CD4-positive, alpha-beta T cell treated with Interleukin-12 subunit alpha and Interleukin-12 subunit beta, for 1 hour (primary cell): ENCODE results near the gene SLCO2B1.
"Not testable (repeated sequence)": the region's sequence is repeated elsewhere in the genome, so short reads cannot be mapped to it uniquely, and the experiment has no call there.

Source experiments
- DNase-seq: peaks from one replicate; pipeline ENCODE4 v3.0.0-alpha.2; 2020

The SLCO2B1 gene, protein sequence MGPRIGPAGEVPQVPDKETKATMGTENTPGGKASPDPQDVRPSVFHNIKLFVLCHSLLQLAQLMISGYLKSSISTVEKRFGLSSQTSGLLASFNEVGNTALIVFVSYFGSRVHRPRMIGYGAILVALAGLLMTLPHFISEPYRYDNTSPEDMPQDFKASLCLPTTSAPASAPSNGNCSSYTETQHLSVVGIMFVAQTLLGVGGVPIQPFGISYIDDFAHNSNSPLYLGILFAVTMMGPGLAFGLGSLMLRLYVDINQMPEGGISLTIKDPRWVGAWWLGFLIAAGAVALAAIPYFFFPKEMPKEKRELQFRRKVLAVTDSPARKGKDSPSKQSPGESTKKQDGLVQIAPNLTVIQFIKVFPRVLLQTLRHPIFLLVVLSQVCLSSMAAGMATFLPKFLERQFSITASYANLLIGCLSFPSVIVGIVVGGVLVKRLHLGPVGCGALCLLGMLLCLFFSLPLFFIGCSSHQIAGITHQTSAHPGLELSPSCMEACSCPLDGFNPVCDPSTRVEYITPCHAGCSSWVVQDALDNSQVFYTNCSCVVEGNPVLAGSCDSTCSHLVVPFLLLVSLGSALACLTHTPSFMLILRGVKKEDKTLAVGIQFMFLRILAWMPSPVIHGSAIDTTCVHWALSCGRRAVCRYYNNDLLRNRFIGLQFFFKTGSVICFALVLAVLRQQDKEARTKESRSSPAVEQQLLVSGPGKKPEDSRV

DNA sequence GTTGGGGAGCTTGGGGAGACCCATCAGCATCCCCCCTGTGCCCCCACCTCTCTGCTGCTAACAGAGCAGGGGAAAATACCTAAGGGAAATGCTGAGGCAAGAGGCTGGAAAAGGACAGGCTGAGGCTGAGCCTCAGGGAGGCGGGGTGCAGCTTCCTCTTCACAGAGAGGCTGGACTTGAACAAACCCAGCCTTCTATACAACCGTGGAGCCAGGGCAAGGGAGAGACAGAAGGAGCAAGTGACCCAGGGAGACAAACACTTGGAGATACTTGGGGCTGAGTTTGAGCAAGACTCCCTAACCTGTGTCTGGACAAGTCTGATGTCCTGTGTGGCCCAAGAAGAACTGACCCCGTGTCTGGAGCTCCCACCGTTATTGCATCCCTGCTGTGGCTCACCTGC, at the start of gene SLCO2B1:
TSS of gene SLCO2B1 (plus strand) at position 229 of the 400 bp plus-strand sequence. CDS start 275 bp downstream, outside the sequence.
- DNase-seq: no peak

- no peak for DNase-seq
Observed at GRCh38 chr11:75101424-75102128, 49.3 kb upstream of the SLCO2B1 start.

DNA sequence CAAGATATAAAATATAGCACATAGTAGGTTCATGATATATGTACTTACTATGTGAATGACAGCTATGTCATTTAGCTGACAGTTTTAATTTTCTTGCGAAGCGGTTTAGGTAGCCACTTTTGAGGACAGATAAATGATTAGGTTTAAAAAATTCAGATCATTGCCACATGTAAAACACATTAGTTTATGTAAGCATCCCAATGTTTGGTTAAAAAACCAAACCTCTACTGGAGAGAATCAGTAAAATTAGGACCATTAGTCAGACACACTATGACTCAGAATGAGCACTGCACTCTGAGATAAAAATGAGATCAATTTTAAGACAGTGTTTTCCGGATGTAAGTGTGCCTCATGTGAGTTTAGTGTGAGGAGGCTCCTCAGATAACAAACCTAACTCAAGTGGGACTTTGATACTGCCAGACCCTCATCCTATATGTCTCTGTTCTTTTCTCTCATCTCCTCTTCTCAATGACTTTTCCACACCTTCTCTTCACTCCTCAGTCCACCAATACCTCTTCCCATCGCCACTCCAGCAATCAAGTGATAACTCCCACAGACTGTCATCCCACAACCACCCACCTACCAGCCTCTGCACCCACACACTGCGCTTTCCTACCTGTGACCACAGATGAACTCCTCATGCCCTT, 47.4 kb upstream of the SLCO2B1 start:
- no peak for DNase-seq

GRCh38 chr11:75105462-75105925, 45.4 kb upstream of the SLCO2B1 start:
- no peak for DNase-seq

- DNase-seq: not testable (repeated sequence)
Observed at GRCh38 chr11:75105967-75106681, 44.8 kb upstream of the SLCO2B1 start.

- DNase-seq: no peak
Observed at GRCh38 chr11:75107187-75107586, 43.7 kb upstream of the SLCO2B1 start.

DNA sequence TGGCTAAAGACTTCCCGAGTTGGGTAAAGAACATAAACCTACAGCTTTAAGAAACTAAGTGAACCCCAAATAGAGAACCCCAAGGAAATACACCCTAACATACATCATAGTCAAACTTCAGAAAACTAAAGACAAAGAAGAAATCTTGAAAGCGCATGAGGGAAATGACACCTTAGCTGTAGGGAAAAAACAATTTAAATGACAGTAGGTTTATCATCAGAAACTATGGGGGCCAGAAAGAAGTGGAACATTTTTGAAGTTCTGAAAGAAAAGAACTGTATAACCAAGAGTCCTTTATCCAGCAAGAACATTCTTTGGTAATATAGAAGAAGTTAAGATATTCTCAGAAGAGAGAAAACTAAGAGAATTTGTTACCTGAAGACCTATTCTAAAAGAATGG, 38.7 kb upstream of the SLCO2B1 start:
- no peak for DNase-seq

- no peak for DNase-seq
Observed at GRCh38 chr11:75113030-75113429, 37.9 kb upstream of the SLCO2B1 start.

- DNase-seq: no peak
Observed at GRCh38 chr11:75114465-75114864, 36.4 kb upstream of the SLCO2B1 start.

DNA sequence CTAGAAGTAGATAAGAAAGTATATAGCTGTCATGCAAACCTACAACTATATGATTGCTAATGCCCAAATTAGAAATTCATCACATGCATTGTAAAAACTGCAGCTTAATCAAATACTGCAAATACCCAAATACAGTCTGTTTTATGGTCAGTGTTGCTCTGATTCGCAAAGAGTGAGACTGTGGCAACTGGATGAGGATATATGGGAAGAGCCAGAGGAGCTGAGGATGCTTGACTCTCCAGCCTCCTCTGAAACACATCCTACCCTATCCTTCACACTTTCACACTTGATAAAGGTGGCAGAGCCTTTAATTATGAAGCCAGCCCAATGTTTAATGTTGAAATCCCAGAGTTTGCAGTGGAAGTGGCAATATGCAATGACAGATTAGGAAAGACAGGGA, 32.3 kb upstream of the SLCO2B1 start:
- DNase-seq: no peak

DNA sequence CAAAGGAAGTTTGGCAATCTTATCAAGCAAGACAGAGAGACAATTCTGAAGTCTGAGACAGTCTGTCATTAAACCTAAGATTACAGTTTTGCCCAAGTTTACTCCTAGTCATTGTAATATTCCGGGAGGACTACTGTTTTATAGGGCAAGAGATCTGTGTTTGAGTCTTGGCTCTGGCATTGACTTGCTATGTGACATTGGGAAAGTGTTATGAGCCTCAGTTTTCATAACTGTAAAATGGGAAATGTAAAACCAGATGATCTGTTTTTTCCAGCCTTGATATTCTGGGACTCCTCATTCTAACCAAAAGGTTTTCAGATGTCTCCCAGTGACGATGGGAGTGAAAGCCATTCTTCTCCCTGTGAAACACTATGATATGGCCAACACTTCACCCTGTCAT, 24.3 kb upstream of the SLCO2B1 start:
- DNase-seq: no peak

DNA sequence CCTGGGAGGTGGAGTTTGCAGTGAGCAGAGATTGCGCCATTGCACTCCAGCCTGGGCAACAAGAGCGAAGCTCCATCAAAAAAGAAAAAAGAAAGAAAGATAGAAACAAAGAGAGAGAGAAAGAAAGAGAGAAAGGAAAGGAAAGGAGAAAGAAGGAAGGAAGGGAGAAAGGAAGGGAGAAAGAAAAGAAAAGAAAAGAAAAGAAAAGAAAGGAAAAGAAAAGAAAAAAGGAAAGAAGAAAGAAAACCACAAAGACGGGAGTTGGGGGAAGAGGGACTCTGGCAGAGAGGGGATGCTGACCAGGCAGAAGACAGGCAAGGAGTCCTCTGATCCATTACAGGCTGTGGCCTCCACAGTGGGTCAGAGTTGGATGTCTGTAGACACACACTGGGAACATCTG, 18.8 kb upstream of the SLCO2B1 start:
- DNase-seq: no peak

DNA sequence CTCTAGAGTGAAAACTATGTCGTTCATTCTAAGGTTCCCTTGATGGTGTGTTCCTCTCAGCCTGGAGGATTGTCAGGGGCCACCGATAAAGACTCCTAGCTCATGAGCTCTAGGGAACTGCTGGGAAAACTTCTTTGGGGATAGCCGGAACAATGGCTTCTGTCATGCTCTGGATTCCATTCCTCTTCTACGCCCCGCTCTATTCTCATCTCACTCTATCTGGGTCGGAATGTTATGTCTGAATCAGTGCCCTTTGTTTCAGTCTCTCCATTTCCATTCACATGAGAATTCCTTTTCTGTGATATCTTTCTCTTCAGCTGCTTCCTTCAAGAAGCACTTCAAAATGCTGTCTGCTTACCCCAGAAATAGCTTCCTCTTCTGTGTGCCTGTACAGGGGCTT, 16.9 kb upstream of the SLCO2B1 start:
- DNase-seq: no peak

- DNase-seq: no peak
Observed at GRCh38 chr11:75135021-75135650, 15.8 kb upstream of the SLCO2B1 start.

DNA sequence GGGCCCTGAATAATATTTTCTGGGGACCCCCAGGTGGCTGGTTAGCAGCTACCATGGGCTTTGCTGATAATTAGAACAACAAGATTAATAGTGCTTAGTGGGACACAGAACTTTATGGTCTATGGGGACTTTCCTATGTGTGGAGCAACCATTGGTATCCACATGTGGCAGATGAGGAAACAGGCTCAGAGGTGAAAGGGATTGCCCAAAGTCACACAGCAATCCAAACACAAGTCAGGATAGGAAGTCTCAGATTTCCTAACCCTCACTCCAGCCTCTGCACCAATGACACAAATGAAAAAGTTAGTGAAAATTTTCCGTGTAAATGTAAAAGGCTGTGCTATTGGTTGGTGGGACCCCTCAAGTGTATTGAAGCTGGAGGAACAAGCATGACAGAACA, 15.3 kb upstream of the SLCO2B1 start:
- no peak for DNase-seq

DNA sequence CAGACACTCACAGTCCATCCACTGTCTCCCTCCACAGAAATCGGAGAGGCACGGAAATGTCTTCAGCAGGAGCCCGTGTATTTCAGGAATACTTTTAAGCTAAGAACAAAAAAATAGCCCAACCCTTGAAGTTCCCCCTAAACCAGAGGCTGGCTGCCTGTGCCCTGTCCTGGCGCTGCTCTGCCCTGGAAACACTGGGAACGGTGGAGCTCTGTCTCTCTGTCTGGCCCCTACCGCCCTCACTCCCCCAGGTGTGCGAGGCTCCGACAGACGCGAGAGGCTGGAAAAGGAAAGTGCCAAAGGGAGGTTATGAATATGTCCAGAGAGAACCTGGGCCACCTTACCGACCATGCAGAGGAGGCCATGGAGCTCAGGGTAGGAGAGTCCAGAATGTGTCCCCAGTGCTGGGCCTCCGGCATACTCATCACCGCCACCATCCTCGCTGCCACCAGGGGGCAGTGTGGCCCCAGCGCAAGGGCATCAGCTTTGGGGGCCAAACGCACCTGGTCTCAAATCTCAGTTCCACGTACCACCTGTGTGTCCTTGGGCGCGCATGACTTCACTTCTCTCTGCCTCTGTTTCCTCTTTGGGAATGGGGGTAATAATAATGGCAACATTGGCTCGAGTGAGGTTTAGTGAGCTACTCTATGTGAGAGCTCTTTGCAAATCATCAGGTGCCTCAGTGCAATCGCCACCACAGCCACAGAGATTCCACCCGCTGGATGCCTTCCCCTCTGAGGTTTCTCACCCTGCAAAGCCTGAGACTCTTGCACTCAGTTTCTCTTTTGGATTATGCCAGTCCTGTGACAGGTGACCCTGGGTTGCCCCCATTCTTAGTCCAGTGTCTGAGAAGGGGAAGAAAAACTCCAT, 10.4 kb upstream of the SLCO2B1 start:
- peak; percentile 78 for DNase-seq

- no peak for DNase-seq
Observed at GRCh38 chr11:75141166-75141565, 9.7 kb upstream of the SLCO2B1 start.

DNA sequence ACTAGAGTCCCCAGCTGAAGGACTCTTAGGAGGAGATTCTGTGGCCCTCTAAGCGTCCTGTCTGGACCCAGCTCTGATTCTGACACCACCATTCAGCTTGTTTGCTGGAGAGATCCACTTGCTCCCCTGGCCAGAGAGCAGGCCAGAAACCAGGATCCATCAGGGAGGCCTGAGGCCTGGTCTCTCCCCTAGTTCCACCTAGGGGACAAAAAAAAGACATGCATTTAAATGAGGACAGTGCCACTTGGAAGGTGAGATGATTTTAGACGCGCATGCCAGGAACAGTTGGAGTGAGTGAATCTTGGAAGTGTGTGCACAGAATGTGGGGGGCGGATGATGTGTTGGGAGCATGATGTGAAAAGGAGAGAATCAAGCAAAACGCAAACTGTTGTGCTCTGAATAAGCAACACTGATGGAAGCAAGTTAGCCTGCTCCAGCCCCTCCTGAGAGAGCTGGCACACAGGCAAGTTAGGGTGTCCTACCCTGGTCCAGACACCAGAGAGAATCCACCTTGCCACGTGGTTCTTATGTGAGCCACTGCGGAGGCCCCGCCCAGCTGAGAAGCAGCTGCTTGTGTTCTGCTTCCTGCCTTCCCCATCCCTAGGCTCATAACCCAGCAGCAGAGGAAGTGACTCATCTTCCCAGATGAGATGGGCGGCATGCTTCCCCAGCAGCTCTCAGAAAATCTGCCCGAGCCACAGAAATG, 8.0 kb upstream of the SLCO2B1 start:
- DNase-seq: peak; percentile 76

- DNase-seq: no peak
Observed at GRCh38 chr11:75143420-75143731, 7.5 kb upstream of the SLCO2B1 start.

DNA sequence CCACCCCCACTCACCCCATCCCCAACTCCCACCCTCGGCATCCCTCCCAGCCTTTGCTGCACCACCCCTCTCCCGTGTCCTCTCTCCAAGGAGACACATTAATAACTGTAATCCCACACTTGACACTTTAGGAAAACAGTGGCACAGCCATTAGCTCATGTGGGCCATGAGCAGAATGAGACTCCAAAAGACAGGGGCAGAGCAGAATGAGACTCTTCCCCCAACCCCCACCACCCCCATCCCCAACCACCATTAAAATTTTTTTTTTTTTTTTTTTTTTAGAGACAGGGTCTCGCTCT, 6.2 kb upstream of the SLCO2B1 start:
- DNase-seq: no peak
